Measurements from ENCODE around the gene ADAP1. TPM values are rescaled to one million over a fixed set of nuclear protein-coding genes. Genes with fewer than 3 reads are reported as not detected.

Gene ADAP1
- total RNA-seq, 1 donor from 2014 or later: 5.9 TPM

- no peak for DNase-seq
These were observed 95.0 kb downstream of the ADAP1 start for GRCh38 chr7:859359-860030.

- DNase-seq: no peak
These were observed 96.8 kb downstream of the ADAP1 start for GRCh38 chr7:857661-858060.

- no peak for DNase-seq
These were observed 97.9 kb downstream of the ADAP1 start for GRCh38 chr7:856444-857095.

- no peak for DNase-seq
These were observed 98.7 kb downstream of the ADAP1 start for GRCh38 chr7:855686-856369.

GRCh38 chr7:854118-854775 lies 100.2 kb downstream of the ADAP1 start:
- DNase-seq: no peak

- no peak for DNase-seq
These were observed 100.9 kb downstream of the ADAP1 start for GRCh38 chr7:853366-854117.

- DNase-seq: no peak
These were observed 103.3 kb downstream of the ADAP1 start for GRCh38 chr7:851204-851603.

GRCh38 chr7:849781-850180 lies 104.7 kb downstream of the ADAP1 start:
- no peak for DNase-seq

- DNase-seq: no peak
These were observed 105.3 kb downstream of the ADAP1 start for GRCh38 chr7:849145-849544.

Other genes starting within 250 kb of the ADAP1 start
- 12.4 TPM for gene DNAAF5, start 228.0 kb downstream of the ADAP1 start, total RNA-seq
- 12.5 TPM for gene PRKAR1B, start 227.4 kb downstream of the ADAP1 start, total RNA-seq
- 246 TPM for gene SUN1, start 122.2 kb downstream of the ADAP1 start, total RNA-seq
- 23.7 TPM for gene GET4, start 78.1 kb downstream of the ADAP1 start, total RNA-seq
- gene COX19, start 20.9 kb upstream of the ADAP1 start, total RNA-seq: 13.3 TPM
- 17.4 TPM for gene CYP2W1, start 28.5 kb upstream of the ADAP1 start, total RNA-seq
- gene GPR146, start 89.9 kb upstream of the ADAP1 start, total RNA-seq: 9.3 TPM
- 1.6 TPM for gene GPER1, start 133.4 kb upstream of the ADAP1 start, total RNA-seq
- gene ZFAND2A, start 205.5 kb upstream of the ADAP1 start, total RNA-seq: 11.7 TPM

Data from skin of body (tissue), 2 donors.